ENCODE results near the gene CLCN5. TPM values are rescaled to one million over a fixed set of nuclear protein-coding genes. Genes with fewer than 3 reads are reported as not detected.

The CLCN5 gene
- total RNA-seq, 1 experiment from 2014 or later = 10.7 TPM

GRCh38 chrX:50068893-50069292 is 146.5 kb downstream of the CLCN5 start:
- DNase-seq (ENCODE audit: low spot score) (no peak), ATAC-seq (no peak)
- Mint-ChIP-seq H3K4me1 (peaks cover 14% of the 10 kb centered on the region), H3K4me3 (no peak overlapping the region), H3K27me3 (ENCODE audit: low read depth) (no peaks in the 10 kb centered on the region), H3K27ac (no peak overlapping the region), H3K36me3 (peaks cover 2% of the 10 kb centered on the region; the same call in 1 of the 2 replicates), H3K9me3 (no peaks in the 10 kb centered on the region)
- ChIA-PET POLR2A (interaction anchor here (1.1 kb wide), 1 partner anchor 147 kb away, joined by 3 read pairs; the partner anchor contains the start of gene CLCN5), CTCF (interaction anchor here (1.0 kb wide), 1 partner anchor 15 kb away, joined by 3 read pairs; no protein-coding TSS in a partner anchor)
- no peak for TF ChIP-seq ERG (CRISPR knock-in tag; IDR thresholded peaks at IDR 0.05)
- TF ChIP-seq NFE2L1 (CRISPR knock-in tag; IDR thresholded peaks at IDR 0.05) = no peak
- TF ChIP-seq, protein P1, sequence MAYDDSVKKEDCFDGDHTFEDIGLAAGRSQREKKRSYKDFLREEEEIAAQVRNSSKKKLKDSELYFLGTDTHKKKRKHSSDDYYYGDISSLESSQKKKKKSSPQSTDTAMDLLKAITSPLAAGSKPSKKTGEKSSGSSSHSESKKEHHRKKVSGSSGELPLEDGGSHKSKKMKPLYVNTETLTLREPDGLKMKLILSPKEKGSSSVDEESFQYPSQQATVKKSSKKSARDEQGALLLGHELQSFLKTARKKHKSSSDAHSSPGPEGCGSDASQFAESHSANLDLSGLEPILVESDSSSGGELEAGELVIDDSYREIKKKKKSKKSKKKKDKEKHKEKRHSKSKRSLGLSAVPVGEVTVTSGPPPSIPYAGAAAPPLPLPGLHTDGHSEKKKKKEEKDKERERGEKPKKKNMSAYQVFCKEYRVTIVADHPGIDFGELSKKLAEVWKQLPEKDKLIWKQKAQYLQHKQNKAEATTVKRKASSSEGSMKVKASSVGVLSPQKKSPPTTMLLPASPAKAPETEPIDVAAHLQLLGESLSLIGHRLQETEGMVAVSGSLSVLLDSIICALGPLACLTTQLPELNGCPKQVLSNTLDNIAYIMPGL (CRISPR knock-in tag; IDR thresholded peaks at IDR 0.05) = no peak
- no peak for TF ChIP-seq ZNF219 (CRISPR knock-in tag; IDR thresholded peaks at IDR 0.05; ENCODE audit: borderline replicate concordance)
- no peak for TF ChIP-seq ZNF121 (CRISPR knock-in tag; IDR thresholded peaks at IDR 0.05)
- TF ChIP-seq, protein P2, sequence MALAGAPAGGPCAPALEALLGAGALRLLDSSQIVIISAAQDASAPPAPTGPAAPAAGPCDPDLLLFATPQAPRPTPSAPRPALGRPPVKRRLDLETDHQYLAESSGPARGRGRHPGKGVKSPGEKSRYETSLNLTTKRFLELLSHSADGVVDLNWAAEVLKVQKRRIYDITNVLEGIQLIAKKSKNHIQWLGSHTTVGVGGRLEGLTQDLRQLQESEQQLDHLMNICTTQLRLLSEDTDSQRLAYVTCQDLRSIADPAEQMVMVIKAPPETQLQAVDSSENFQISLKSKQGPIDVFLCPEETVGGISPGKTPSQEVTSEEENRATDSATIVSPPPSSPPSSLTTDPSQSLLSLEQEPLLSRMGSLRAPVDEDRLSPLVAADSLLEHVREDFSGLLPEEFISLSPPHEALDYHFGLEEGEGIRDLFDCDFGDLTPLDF (CRISPR knock-in tag; IDR thresholded peaks at IDR 0.05) = no peak
- TF ChIP-seq CBFB (CRISPR knock-in tag; IDR thresholded peaks at IDR 0.05; ENCODE audit: low read depth) = no peak
- TF ChIP-seq, protein P3, sequence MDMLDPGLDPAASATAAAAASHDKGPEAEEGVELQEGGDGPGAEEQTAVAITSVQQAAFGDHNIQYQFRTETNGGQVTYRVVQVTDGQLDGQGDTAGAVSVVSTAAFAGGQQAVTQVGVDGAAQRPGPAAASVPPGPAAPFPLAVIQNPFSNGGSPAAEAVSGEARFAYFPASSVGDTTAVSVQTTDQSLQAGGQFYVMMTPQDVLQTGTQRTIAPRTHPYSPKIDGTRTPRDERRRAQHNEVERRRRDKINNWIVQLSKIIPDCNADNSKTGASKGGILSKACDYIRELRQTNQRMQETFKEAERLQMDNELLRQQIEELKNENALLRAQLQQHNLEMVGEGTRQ (CRISPR knock-in tag; IDR thresholded peaks at IDR 0.05) = no peak
- TF ChIP-seq SP1 (CRISPR knock-in tag; conservative IDR thresholded peaks at IDR 0.05) = no peak
- TF ChIP-seq MXD4 (CRISPR knock-in tag; IDR thresholded peaks at IDR 0.05; ENCODE audit: borderline replicate concordance) = no peak
- no peak for TF ChIP-seq NR2C2 (CRISPR knock-in tag; IDR thresholded peaks at IDR 0.05)
- no peak for TF ChIP-seq NFATC4 (CRISPR knock-in tag; IDR thresholded peaks at IDR 0.05)
- TF ChIP-seq ZNF423 (CRISPR knock-in tag; IDR thresholded peaks at IDR 0.05) = no peak
- TF ChIP-seq ESRRA (CRISPR knock-in tag; IDR thresholded peaks at IDR 0.05; ENCODE audit: borderline replicate concordance) = no peak
- TF ChIP-seq, protein P4, sequence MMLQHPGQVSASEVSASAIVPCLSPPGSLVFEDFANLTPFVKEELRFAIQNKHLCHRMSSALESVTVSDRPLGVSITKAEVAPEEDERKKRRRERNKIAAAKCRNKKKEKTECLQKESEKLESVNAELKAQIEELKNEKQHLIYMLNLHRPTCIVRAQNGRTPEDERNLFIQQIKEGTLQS (CRISPR knock-in tag; conservative IDR thresholded peaks at IDR 0.05) = no peak
- TF ChIP-seq PRDM15 (CRISPR knock-in tag; IDR thresholded peaks at IDR 0.05) = no peak
- no peak for TF ChIP-seq SMAD4 (CRISPR knock-in tag; IDR thresholded peaks at IDR 0.05)

DNA sequence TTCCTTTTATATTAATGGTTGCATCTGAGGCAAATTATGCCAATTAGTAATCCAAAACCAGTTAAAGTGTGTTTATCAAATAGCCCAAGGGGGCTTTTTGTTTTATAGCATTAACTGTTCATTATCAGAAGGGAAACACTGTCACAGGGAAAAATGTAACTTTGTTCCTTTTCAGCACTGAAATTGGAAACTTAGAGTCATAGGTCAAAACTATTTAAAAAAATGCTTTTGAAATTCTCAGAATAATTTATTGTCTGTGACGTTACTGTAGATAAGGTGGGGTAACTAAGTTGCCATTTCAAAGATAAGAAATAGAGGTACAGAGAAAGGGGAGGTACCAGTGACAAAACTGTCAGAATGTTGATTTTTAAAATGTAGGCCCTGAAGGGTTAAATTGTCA is 149.1 kb downstream of the CLCN5 start:
- peaks cover 14% of the 10 kb centered on the region for H3K4me1 Mint-ChIP-seq
- ATAC-seq (no peak), DNase-seq (ENCODE audit: low spot score) (no peak)
- peaks cover 2% of the 10 kb centered on the region; the same call in 1 of the 2 replicates for H3K36me3 Mint-ChIP-seq
- POLR2A ChIA-PET = interaction anchor here (0.9 kb wide), 1 partner anchor 149 kb away, joined by 3 read pairs; the partner anchor contains the start of gene CLCN5
- no peaks in the 10 kb centered on the region for H3K27me3 Mint-ChIP-seq (ENCODE audit: low read depth)
- CTCF ChIA-PET = no interaction called here
- H3K4me3 Mint-ChIP-seq = no peak overlapping the region
- H3K9me3 Mint-ChIP-seq = no peaks in the 10 kb centered on the region
- H3K27ac Mint-ChIP-seq = no peak overlapping the region
- TF ChIP-seq ZNF121 (CRISPR knock-in tag; IDR thresholded peaks at IDR 0.05) = no peak
- TF ChIP-seq PRRX2 (CRISPR knock-in tag; IDR thresholded peaks at IDR 0.05) = no peak
- TF ChIP-seq, protein P5, sequence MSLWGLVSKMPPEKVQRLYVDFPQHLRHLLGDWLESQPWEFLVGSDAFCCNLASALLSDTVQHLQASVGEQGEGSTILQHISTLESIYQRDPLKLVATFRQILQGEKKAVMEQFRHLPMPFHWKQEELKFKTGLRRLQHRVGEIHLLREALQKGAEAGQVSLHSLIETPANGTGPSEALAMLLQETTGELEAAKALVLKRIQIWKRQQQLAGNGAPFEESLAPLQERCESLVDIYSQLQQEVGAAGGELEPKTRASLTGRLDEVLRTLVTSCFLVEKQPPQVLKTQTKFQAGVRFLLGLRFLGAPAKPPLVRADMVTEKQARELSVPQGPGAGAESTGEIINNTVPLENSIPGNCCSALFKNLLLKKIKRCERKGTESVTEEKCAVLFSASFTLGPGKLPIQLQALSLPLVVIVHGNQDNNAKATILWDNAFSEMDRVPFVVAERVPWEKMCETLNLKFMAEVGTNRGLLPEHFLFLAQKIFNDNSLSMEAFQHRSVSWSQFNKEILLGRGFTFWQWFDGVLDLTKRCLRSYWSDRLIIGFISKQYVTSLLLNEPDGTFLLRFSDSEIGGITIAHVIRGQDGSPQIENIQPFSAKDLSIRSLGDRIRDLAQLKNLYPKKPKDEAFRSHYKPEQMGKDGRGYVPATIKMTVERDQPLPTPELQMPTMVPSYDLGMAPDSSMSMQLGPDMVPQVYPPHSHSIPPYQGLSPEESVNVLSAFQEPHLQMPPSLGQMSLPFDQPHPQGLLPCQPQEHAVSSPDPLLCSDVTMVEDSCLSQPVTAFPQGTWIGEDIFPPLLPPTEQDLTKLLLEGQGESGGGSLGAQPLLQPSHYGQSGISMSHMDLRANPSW (CRISPR knock-in tag; conservative IDR thresholded peaks at IDR 0.05; ENCODE audit: low read depth) = no peak
- TF ChIP-seq ZNF671 (CRISPR knock-in tag; IDR thresholded peaks at IDR 0.05) = no peak
- TF ChIP-seq TEAD4 (CRISPR knock-in tag; IDR thresholded peaks at IDR 0.05) = no peak
- TF ChIP-seq, protein P2 (CRISPR knock-in tag; IDR thresholded peaks at IDR 0.05) = no peak
- no peak for TF ChIP-seq MXD4 (CRISPR knock-in tag; IDR thresholded peaks at IDR 0.05; ENCODE audit: borderline replicate concordance)
- no peak for TF ChIP-seq MYBL2 (CRISPR knock-in tag; IDR thresholded peaks at IDR 0.05)
- no peak for TF ChIP-seq KAT7 (CRISPR knock-in tag; IDR thresholded peaks at IDR 0.05; ENCODE audit: borderline replicate concordance)
